ENCODE data around the gene MSANTD4.

- no peak for TF ChIP-seq CTCF (conservative IDR thresholded peaks at IDR 0.05; ENCODE audit: low read length)
- TF ChIP-seq EZH2phosphoT487 (IDR thresholded peaks at IDR 0.05; ENCODE audit: borderline replicate concordance, low read depth, low read length): no peak
Measured at GRCh38 chr11:106051103-106051502, 29.1 kb upstream of the MSANTD4 start.
